Caco-2 (cell line): ENCODE measurements around the gene BLOC1S1. TPM values are rescaled to one million over a fixed set of nuclear protein-coding genes. Genes with fewer than 3 reads are reported as not detected.

Experiments
- BruUV-seq: library from RNA; stranded (reverse); fragments of 400-500 nt; replicated peaks from 2 replicates; lab custom pipeline; 2021; lab: Mats Ljungman, UMichigan
- CTCF ChIA-PET: fragments of 300-600 bp; sonication (Branson Sonifier 250); formaldehyde crosslinking; loops from one replicate; lab custom pipeline; 2022; ENCODE audit warnings: antibody characterized with exemption; lab: Charles Lee
- POLR2A ChIA-PET: fragments of 300-600 bp; sonication (Branson Sonifier 250); formaldehyde crosslinking; loops from one replicate; lab custom pipeline; 2022; ENCODE audit warnings: antibody characterized with exemption; lab: Charles Lee
- DNase-seq, 2 experiments: peaks; one replicate each; pipeline versions ENCODE4 v3.0.0 to v3.0.0-alpha.2; 2020 to 2022
- H3K27me3 ChIP-seq: replicated peaks from 2 replicates; pipeline ENCODE4 v1.6.0; 2011; ENCODE audit warnings: low read length; ENCODE audit not compliant: control insufficient read depth, insufficient read depth
- H3K36me3 ChIP-seq: 2 replicates; pipeline ENCODE4 v1.5.1; 2011; ENCODE audit warnings: low read length; ENCODE audit not compliant: control insufficient read depth, insufficient read depth
- H3K4me1 ChIP-seq: fragments of 250-450 bp; sonication (Bioruptor Pico); 2 replicates; pipeline ENCODE4 v1.5.1; 2020; ENCODE audit warnings: mild to moderate bottlenecking
- H3K4me3 ChIP-seq: 2 replicates; pipeline ENCODE4 v1.5.1; 2011; ENCODE audit warnings: low read depth, mild to moderate bottlenecking, control low read depth, low read length
- H3K9me3 ChIP-seq: fragments of 250-450 bp; sonication (Bioruptor Pico); 2 replicates; pipeline ENCODE4 v1.5.1; 2020; ENCODE audit warnings: mild to moderate bottlenecking, moderate library complexity
- H3K27ac Mint-ChIP-seq: one replicate; pipeline ENCODE4 v1.8.0; 2022; ENCODE audit warnings: mixed read lengths; ENCODE audit not compliant: unreplicated experiment
- H3K27me3 Mint-ChIP-seq: one replicate; pipeline ENCODE4 v1.8.0; 2022; ENCODE audit warnings: mixed read lengths; ENCODE audit not compliant: insufficient read depth, unreplicated experiment
- H3K36me3 Mint-ChIP-seq: one replicate; pipeline ENCODE4 v1.8.0; 2022; ENCODE audit warnings: mild to moderate bottlenecking, mixed read lengths; ENCODE audit not compliant: insufficient read depth, unreplicated experiment
- H3K4me1 Mint-ChIP-seq: one replicate; pipeline ENCODE4 v1.8.0; 2022; ENCODE audit warnings: low read depth, mixed read lengths; ENCODE audit not compliant: unreplicated experiment
- H3K4me3 Mint-ChIP-seq: one replicate; pipeline ENCODE4 v1.8.0; 2022; ENCODE audit warnings: mild to moderate bottlenecking, moderate library complexity, mixed read lengths; ENCODE audit not compliant: unreplicated experiment
- H3K9me3 Mint-ChIP-seq: one replicate; pipeline ENCODE4 v1.8.0; 2022; ENCODE audit warnings: mixed read lengths; ENCODE audit not compliant: unreplicated experiment
- CTCF ChIP-seq, 2 experiments: fragments of 200-600 bp in 1 of 2; IDR thresholded peaks; 1 replicate in 1 of 2; 2 replicates in 1 of 2; pipeline versions ENCODE4 v1.5.1 to v1.8.0; 2011 to 2022; ENCODE audit warnings: antibody characterized with exemption in 1 of 2, control low read depth in 1 of 2, inconsistent platforms in 1 of 2, low read depth in 1 of 2, low read length in 1 of 2, mild to moderate bottlenecking in 1 of 2, moderate library complexity in 1 of 2; ENCODE audit not compliant: insufficient read depth in 1 of 2, severe bottlenecking in 1 of 2, unreplicated experiment in 1 of 2
- intact Hi-C: fragments of 100-400 bp; cut with micrococcal nuclease; formaldehyde crosslinking; loops from one replicate; pipeline ENCODE4 v1.10.0; 2022; ENCODE audit not compliant: unreplicated experiment
- total RNA-seq: library from RNA; stranded (reverse); gene quantifications from 2 replicates; pipeline ENCODE4 v1.2.3, GENCODE V29; 2022

Gene BLOC1S1
- total RNA-seq, 1 experiment from 2014 or later: 73.7 TPM

DNA sequence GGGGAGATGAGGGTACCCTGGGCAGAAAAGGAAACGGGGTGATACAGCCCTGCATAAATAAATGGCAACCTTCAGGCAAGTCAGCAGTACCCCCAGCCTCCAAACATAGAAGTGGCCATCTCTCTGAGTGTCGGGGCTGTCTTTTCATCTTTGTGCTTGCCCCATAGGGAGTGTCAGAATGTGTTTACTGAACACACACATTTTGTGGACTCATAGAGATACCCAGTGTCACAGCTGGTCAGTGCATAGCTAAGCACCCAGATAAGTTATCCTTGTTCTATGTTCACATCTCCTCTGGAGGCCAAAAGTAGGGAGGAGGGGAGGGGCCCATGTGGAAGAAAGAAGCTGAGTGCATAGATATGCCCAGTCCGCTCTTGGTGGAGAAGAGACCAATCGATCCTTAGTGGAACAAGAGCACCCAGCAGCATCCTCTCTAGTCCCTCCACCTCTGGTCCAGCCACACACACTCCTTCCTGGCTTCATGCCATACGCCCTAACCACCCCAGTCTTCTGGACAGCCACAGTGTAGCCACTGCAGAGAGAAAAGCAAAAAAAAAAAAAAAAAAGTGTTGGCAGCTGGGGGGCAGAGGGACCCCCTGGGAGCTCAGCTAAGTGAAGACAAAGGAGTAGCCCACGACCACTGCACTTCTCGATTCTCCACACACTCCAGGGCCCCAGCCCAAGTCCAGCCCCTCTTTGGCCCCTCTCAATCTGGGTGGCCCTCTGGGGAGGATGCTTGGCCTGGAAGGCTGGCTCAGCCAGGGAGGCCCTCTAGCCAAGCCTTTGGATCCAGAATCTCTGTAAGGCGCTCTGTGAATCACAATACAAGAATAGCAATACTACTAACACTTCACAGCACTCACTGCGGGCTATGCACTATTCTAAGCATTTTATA, 10.8 kb upstream of the BLOC1S1 start:
- Mint-ChIP-seq H3K36me3 (no peaks in the 10 kb centered on the region), H3K27me3 (peaks cover 11% of the 10 kb centered on the region), H3K9me3 (no peaks in the 10 kb centered on the region), H3K27ac (no peak overlapping the region), H3K4me1 (peaks cover 20% of the 10 kb centered on the region), H3K4me3 (peak overlapping the region; percentile 41)
- TF ChIP-seq CTCF (IDR thresholded peaks at IDR 0.05; ENCODE audit: insufficient read depth in 1 of 2, low read depth in 1 of 2, low read length in 1 of 2, severe bottlenecking in 1 of 2, unreplicated experiment in 1 of 2): no peak
- CTCF ChIA-PET: interaction anchor here (0.5 to 3.5 kb wide), 7 partner anchors 8 to 989 kb away, joined by 3 to 41 read pairs (median 3); partner anchors contain the start of genes BLOC1S1 and RDH5
- peak; percentile 72 to 78 for DNase-seq
- BruUV-seq: no TSS peak
- Histone ChIP-seq H3K4me1 (peaks cover 37% of the 10 kb centered on the region), H3K9me3 (no peaks in the 10 kb centered on the region), H3K27me3 (no peaks in the 10 kb centered on the region), H3K4me3 (no peak overlapping the region), H3K36me3 (no peaks in the 10 kb centered on the region)
- POLR2A ChIA-PET: interaction anchor here (0.9 to 1.4 kb wide), 4 partner anchors 11 to 137 kb away, joined by 3 to 10 read pairs (median 6); partner anchors contain the start of genes BLOC1S1, MMP19 and RDH5
- intact Hi-C loops: loop anchor here (1.0 to 2.0 kb wide), 2 partner anchors 16 to 24 kb away; partner anchors contain the start of gene RDH5

- Mint-ChIP-seq H3K36me3 (no peaks in the 10 kb centered on the region), H3K27ac (no peak overlapping the region), H3K4me1 (peaks cover 18% of the 10 kb centered on the region), H3K9me3 (no peaks in the 10 kb centered on the region), H3K27me3 (peaks cover 11% of the 10 kb centered on the region), H3K4me3 (peak overlapping the region; percentile 78)
- no peak for DNase-seq
- BruUV-seq: no TSS peak
- TF ChIP-seq CTCF (IDR thresholded peaks at IDR 0.05; ENCODE audit: insufficient read depth in 1 of 2, low read depth in 1 of 2, low read length in 1 of 2, severe bottlenecking in 1 of 2, unreplicated experiment in 1 of 2): peak in 1 of 2 experiments; percentile 34
- intact Hi-C loops: loop anchor here (2.0 kb wide), 1 partner anchor 15 kb away; the partner anchor contains the start of gene RDH5
- H3K4me1 ChIP-seq: peaks cover 37% of the 10 kb centered on the region
- no peaks in the 10 kb centered on the region for H3K36me3 ChIP-seq
- H3K9me3 ChIP-seq: no peaks in the 10 kb centered on the region
- CTCF ChIA-PET: interaction anchor here (0.7 to 3.5 kb wide), 6 partner anchors 10 to 112 kb away, joined by 3 to 41 read pairs (median 4); partner anchors contain the start of genes BLOC1S1, ORMDL2, RDH5 and SARNP
- peak overlapping the region; percentile 78 for H3K4me3 ChIP-seq
- POLR2A ChIA-PET: interaction anchor here (0.5 to 1.4 kb wide), 2 partner anchors 24 to 322 kb away, joined by 4 to 12 read pairs; a partner anchor contains a TSS
- H3K27me3 ChIP-seq: no peaks in the 10 kb centered on the region
Observed at GRCh38 chr12:55705782-55706402, 10.0 kb upstream of the BLOC1S1 start.
